Heart left ventricle (tissue), 16 donors: ENCODE results near the gene WBP11. TPM values are rescaled to one million over a fixed set of nuclear protein-coding genes. Genes with fewer than 3 reads are reported as not detected.

Experiments used
- ATAC-seq, 4 donors: fragments of 200-7000 bp; cut with Tn5 transposase; one replicate each; pipeline ENCODE4 v1.9.1; 2020 to 2022; ENCODE audit warnings: moderate library complexity in 4 of 4, mild to moderate bottlenecking in 3 of 4, moderate number of reproducible peaks in 1 of 4
- DNase-seq, 5 donors: peaks; one replicate each; pipeline ENCODE4 v3.0.0-alpha.2; 2020
- H3K27ac ChIP-seq, 12 donors: fragments of 200-600 bp; sonication (generic) in 4 of 12; one replicate each; pipeline versions ENCODE4 v1.5.0 to v1.8.0; 2016 to 2022; ENCODE audit warnings: mild to moderate bottlenecking in 2 of 12
- H3K27me3 ChIP-seq, 9 donors: fragments of 200-600 bp; sonication (generic) in 2 of 9; one replicate each; pipeline versions ENCODE4 v1.5.1 to v1.8.0; 2016 to 2022; ENCODE audit warnings: mild to moderate bottlenecking in 3 of 9
- H3K36me3 ChIP-seq, 9 donors: fragments of 200-600 bp; sonication (generic) in 2 of 9; one replicate each; pipeline versions ENCODE4 v1.5.0 to v1.8.0; 2018 to 2022; ENCODE audit warnings: mild to moderate bottlenecking in 2 of 9
- H3K4me1 ChIP-seq, 12 donors: fragments of 200-600 bp; sonication (generic) in 4 of 12; one replicate each; pipeline versions ENCODE4 v1.5.0 to v1.8.0; 2016 to 2022; ENCODE audit warnings: mild to moderate bottlenecking in 3 of 12
- H3K4me3 ChIP-seq, 12 donors: fragments of 200-600 bp; sonication (generic) in 4 of 12; one replicate each; pipeline versions ENCODE4 v1.5.0 to v1.8.0; 2017 to 2022; ENCODE audit warnings: mild to moderate bottlenecking in 9 of 12, moderate library complexity in 4 of 12
- H3K9me3 ChIP-seq, 12 donors: fragments of 200-600 bp; sonication (generic) in 4 of 12; one replicate each; pipeline versions ENCODE4 v1.5.0 to v1.8.0; 2016 to 2022; ENCODE audit warnings: mild to moderate bottlenecking in 1 of 12
- CTCF ChIP-seq, 12 donors: fragments of 200-600 bp; sonication (generic) in 4 of 12; IDR thresholded peaks; one replicate each; pipeline versions ENCODE4 v1.5.0 to v1.8.0; 2018 to 2022; ENCODE audit warnings: antibody characterized with exemption in 12 of 12, mild to moderate bottlenecking in 5 of 12
- POLR2A ChIP-seq, 2 donors: fragments of 450-650 bp; IDR thresholded peaks; one replicate each; pipeline ENCODE4 v1.6.1; 2017; ENCODE audit warnings: antibody characterized with exemption in 2 of 2, mild to moderate bottlenecking in 2 of 2, moderate library complexity in 2 of 2
- WGBS, 4 donors: extraction: QIAGEN DNeasy Blood & Tissue Kit in 2 of 4; methylation state at CpG; one replicate each; pipeline versions ENCODE4 v1.1.5 to v1.1.7; 2013 to 2018; 5-methylcytosine and 5-hydroxymethylcytosine counted together
- intact Hi-C, 10 donors: fragments of 100-400 bp; cut with DNase I; formaldehyde crosslinking; loops; one replicate each; pipeline versions ENCODE4 v1.11.1 to v1.14.2; 2022
- polyA plus RNA-seq, 2 donors: library from polyadenylated mRNA; stranded (reverse); fragments of 200-250 nt; gene quantifications; one replicate each; pipeline ENCODE4 v1.2.3, GENCODE V29; 2013
- total RNA-seq, 9 donors: library from RNA; depleted of rRNA in 2 of 9; stranded (reverse); fragments of >200 nt in 2 of 9; fragmentation: NEBNext Ultra II Directional in 3 of 9; extraction: Animal tissue kit (Norgen Biotek cat#: 25700) in 3 of 9; gene quantifications; one replicate each; pipeline versions ENCODE4 v1.1.0 to v1.2.4, GENCODE V29; 2016 to 2023
- donor health status: ischemic (EF 13 %, LVEDD 7.1; RV severe dilation, severe dysfunction).
- donor health status: healthy with polysubstance abuse.
- donor health status: DM: no; HTN: yes; CAD: no.
- donor health status: DM: no; HTN: no; CAD: no.
- donor health status: ischemic (EF 25% LVEDD 6.9; RV normal size, moderate dysfunction).
- donor health status: ischemic (EF 25% LVEDD 5.7; RV mildly dilated, moderate dysfunction).
- donor health status: healthy.
- donor health status: DM: yes; HTN: yes; CAD: no.
- donor health status: ischemic (EF 35%, LVEDD 5.7; RV mildly dilated, moderate dysfunction).
- donor health status: nonischemic (EF 11% LVEDD 7.7; RV severe dilation, severe dysfunction).
- donor health status: DM: yes; HTN: yes; CAD: no.
- donor health status: PGD.
- donor health status: ischemic (EF 29% LVEDD 5.4; RV normal size, mild dysfunction).
- donor health status: nonischemic (EF 23%, LVEDD 6.1; RV moderate dilation, normal function).

Gene WBP11
- total and polyA plus RNA-seq, 11 donors: 11.4 to 62.7 (median 49.3) TPM

GRCh38 chr12:14769969-14770495 lies 33.2 kb downstream of the WBP11 start:
- WGBS, 4 donors: 0 to 1% (median 0%) methylated on average over 24 to 38 of the region's 38 CpGs

GRCh38 chr12:14769466-14769968 lies 33.8 kb downstream of the WBP11 start:
- intact Hi-C loops: no loop called here
- peak in 3 of 4 donors; percentile 9 to 14 (median 9) for ATAC-seq
- DNase-seq: peak in 4 of 5 donors; percentile 27 to 40 (median 34)
- 3 to 11% (median 8%) methylated on average over 22 to 26 of the region's 26 CpGs for WGBS, 4 donors
- TF ChIP-seq POLR2A (IDR thresholded peaks at IDR 0.05) (no peak), CTCF (IDR thresholded peaks at IDR 0.05) (no peak)
- peak overlapping the region; percentile 57 to 90 (median 84) for H3K4me3 ChIP-seq
- peaks cover 0 to 30% (median 10%) of the 10 kb centered on the region in 12 donors for H3K4me1 ChIP-seq
- peaks cover 0 to 10% (median 0%) of the 10 kb centered on the region in 9 donors for H3K36me3 ChIP-seq
- H3K9me3 ChIP-seq: peaks cover 0 to 21% (median 0%) of the 10 kb centered on the region in 12 donors
- peak overlapping the region; percentile 85 to 99 (median 96) for H3K27ac ChIP-seq
- no peaks in the 10 kb centered on the region for H3K27me3 ChIP-seq

More at GRCh38 chr12:14769969-14770495, 33.2 kb downstream of the WBP11 start:
- peaks cover 0 to 30% (median 10%) of the 10 kb centered on the region in 12 donors for H3K4me1 ChIP-seq
- intact Hi-C loops: loop anchor here in 5 of 10 donors (1.0 to 10.0 kb wide), 8 partner anchors 33 to 1115 kb away; partner anchors contain the start of genes C12orf60 (in 2 of the 5), WBP11 (in 2 of the 5), ART4 (in 1 of the 5) and ATF7IP (in 1 of the 5)
- no peaks in the 10 kb centered on the region for H3K27me3 ChIP-seq
- peak overlapping the region; percentile 85 to 99 (median 96) for H3K27ac ChIP-seq
- H3K4me3 ChIP-seq: peak overlapping the region; percentile 57 to 90 (median 84)
- DNase-seq (peak; percentile 79 to 91 (median 81)), ATAC-seq (peak; percentile 53 to 67 (median 66))
- H3K9me3 ChIP-seq: peaks cover 0 to 18% (median 0%) of the 10 kb centered on the region in 12 donors
- peak; percentile 59 to 86 (median 70) for TF ChIP-seq CTCF (IDR thresholded peaks at IDR 0.05)
- peak in 1 of 2 donors; percentile 28 for TF ChIP-seq POLR2A (IDR thresholded peaks at IDR 0.05)
- peaks cover 0 to 10% (median 0%) of the 10 kb centered on the region in 9 donors for H3K36me3 ChIP-seq

GRCh38 chr12:14768823-14769405 lies 34.4 kb downstream of the WBP11 start:
- peak overlapping the region; percentile 57 to 90 (median 84) for H3K4me3 ChIP-seq
- no peak for ATAC-seq
- intact Hi-C loops: no loop called here
- no peak for TF ChIP-seq POLR2A (IDR thresholded peaks at IDR 0.05)
- no peak for TF ChIP-seq CTCF (IDR thresholded peaks at IDR 0.05)
- WGBS, 4 donors: 61 to 68% (median 66%) methylated on average over 15 to 16 of the region's 16 CpGs
- H3K4me1 ChIP-seq: peaks cover 0 to 29% (median 10%) of the 10 kb centered on the region in 12 donors
- H3K27ac ChIP-seq: peak overlapping the region in 10 of 12 donors; percentile 33 to 99 (median 96)
- peaks cover 0 to 10% (median 0%) of the 10 kb centered on the region in 9 donors for H3K36me3 ChIP-seq
- DNase-seq: no peak
- no peaks in the 10 kb centered on the region for H3K27me3 ChIP-seq
- H3K9me3 ChIP-seq: peaks cover 0 to 21% (median 0%) of the 10 kb centered on the region in 12 donors

GRCh38 chr12:14767617-14768016 lies 35.7 kb downstream of the WBP11 start:
- ATAC-seq: no peak
- peaks cover 0 to 21% (median 0%) of the 10 kb centered on the region in 12 donors for H3K9me3 ChIP-seq
- intact Hi-C loops: no loop called here
- H3K27me3 ChIP-seq: no peaks in the 10 kb centered on the region
- peaks cover 0 to 25% (median 9%) of the 10 kb centered on the region in 12 donors for H3K4me1 ChIP-seq
- DNase-seq: no peak
- no peak for TF ChIP-seq CTCF (IDR thresholded peaks at IDR 0.05)
- no peak for TF ChIP-seq POLR2A (IDR thresholded peaks at IDR 0.05)
- no peak overlapping the region for H3K4me3 ChIP-seq
- peaks cover 0 to 10% (median 0%) of the 10 kb centered on the region in 9 donors for H3K36me3 ChIP-seq
- H3K27ac ChIP-seq: no peak overlapping the region
- WGBS, 4 donors: 85 to 91% (median 86%) methylated on average over 1 of the region's 1 CpG
